NCI-H1105 (cell line): ENCODE measurements around the gene TMEM175.

Experiments used
- DNase-seq: peaks from one replicate; lab custom pipeline; 2025; lab: John Stamatoyannopoulos, UW

TMEM175 gene, protein sequence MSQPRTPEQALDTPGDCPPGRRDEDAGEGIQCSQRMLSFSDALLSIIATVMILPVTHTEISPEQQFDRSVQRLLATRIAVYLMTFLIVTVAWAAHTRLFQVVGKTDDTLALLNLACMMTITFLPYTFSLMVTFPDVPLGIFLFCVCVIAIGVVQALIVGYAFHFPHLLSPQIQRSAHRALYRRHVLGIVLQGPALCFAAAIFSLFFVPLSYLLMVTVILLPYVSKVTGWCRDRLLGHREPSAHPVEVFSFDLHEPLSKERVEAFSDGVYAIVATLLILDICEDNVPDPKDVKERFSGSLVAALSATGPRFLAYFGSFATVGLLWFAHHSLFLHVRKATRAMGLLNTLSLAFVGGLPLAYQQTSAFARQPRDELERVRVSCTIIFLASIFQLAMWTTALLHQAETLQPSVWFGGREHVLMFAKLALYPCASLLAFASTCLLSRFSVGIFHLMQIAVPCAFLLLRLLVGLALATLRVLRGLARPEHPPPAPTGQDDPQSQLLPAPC

GRCh38 chr4:931960-932712, at the start of gene TMEM175, which contains the start of gene GAK:
Gene TMEM175 (plus strand): TSS chr4:932460. CDS start chr4:947740, 15,280 bp downstream.
Gene GAK (minus strand): TSS chr4:932316. CDS start chr4:932187, 129 bp downstream.
- peak; percentile 78 for DNase-seq

- DNase-seq = no peak
Measured at GRCh38 chr4:882646-883045, 49.6 kb upstream of the TMEM175 start.

GRCh38 chr4:883377-884095, 48.7 kb upstream of the TMEM175 start:
- DNase-seq = no peak

GRCh38 chr4:884259-884658, 48.0 kb upstream of the TMEM175 start:
- DNase-seq = no peak

DNA sequence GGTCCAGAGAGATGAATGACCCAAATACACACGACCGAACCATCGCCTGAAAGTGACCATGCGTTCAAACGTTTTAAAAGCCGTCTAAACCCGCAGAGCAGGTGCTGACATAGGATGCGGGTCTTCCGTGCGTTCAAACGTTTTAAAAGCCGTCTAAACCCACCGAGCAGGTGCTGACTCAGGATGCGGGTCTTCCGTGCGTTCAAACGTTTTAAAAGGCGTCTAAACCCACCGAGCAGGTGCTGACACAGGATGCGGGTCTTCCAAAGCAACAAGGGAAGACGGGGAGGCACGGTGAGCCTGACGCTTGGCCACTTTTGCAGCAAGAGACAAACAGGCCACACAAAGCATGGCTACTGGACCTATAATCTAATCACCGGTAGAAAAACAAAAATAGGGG, 47.4 kb upstream of the TMEM175 start:
- DNase-seq = no peak

- DNase-seq = no peak
Measured at GRCh38 chr4:885353-885752, 46.9 kb upstream of the TMEM175 start.

DNA sequence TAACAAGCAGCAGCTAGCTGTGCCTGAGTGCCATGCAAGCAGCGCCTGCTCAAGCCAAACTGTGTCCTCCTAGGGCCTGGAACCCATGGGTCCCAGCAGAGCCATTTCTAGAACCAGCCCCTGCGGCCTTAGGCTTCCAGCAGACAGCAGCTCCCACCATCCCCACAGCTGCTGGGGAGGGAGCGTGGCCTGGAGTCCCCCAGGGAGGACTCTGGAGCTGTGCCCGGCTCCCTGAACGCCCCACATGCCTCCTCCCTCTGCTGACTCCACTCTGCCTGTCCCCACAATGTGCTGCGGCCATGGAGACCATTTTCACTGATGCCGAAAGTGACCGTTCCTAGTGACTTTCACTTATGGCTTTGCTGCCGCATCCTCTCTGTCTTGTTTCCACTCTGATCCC, 46.0 kb upstream of the TMEM175 start:
- DNase-seq = no peak

DNA sequence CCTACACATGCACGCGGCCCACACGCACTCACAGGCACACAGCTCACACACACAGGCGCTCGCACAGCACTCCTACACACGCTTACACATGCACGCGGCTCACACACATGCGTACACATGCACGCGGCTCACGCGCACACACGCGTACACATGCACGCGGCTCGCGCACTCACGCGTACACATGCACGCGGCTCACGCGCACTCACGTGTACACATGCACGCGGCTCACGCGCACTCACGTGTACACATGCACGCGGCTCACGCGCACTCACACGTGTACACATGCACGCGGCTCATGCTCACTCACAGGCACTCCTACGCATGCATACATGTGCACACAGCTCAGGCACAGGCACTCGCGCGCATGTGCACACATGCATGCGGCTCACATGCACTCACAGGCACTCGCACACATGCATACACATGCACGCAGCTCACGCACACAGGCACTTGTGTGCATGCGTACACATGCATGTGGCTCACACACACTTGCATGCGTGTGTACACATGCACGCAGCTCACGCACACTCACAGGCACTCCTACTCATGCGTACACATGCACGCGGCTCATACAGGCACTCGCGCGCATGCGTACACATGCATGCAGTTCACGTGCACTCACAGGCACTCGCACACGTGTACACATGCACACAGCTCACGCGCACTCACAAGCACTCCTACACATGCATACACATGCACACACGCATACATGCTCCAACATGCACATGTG, 45.1 kb upstream of the TMEM175 start:
- DNase-seq = no peak

DNA sequence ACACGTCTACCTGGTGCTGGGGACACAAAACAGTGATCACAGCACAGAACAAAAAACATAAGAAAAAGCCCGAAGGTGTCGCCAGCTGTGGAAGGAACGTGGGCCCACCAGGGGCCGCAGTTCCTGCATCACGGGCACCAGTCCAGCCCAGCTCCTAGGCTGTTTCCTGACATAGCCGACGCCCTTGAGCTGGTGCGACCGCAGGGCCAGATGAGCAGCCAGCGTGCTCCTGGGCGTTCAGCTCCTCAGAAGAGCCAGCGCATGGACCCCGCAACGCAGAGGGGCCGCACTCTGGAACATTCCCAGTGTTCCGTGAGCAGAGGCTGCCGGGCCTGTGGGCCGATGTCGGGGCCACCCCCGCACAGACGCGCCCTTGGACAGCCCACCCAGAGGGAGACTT, 44.2 kb upstream of the TMEM175 start:
- no peak for DNase-seq

DNA sequence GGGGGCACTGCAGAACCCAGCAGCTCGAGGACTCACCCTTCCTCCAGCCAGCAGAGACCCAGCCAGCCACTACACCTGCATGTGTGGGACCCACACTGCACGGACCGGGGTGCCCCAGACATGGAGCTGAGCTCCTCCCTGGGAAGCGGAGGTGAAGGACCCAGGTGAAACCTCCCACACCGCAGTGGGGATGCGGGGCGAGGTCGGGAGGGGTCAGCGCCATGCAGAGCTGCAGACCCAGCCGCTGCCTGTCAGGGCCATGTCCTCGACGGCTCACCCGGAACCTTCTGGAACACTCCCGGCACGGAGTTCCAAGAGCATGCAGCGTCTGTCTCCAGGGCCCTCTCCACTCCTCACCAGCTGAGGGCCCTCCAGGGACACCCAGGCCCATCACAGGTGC, 42.7 kb upstream of the TMEM175 start:
- no peak for DNase-seq

- no peak for DNase-seq
Measured at GRCh38 chr4:890036-890695, 42.1 kb upstream of the TMEM175 start.

DNA sequence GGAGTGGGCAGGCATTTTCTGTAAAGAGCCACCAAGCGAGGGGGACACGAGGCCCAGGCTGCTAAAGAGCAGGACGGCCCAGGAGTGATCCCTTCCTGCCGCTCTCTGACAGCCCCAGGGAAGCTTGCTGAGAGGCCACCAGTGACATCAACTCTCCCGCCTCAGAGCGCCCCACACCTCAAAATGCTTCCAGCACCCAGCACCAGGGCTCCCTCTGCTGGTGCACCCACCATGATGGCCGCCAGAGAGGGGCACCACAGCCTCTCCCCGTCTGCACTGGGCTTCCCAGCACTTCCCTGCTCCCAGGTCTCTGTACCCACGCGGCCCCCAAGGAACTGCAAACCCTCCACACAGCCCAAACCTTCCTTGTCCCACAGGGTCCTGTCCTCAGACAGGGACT, 40.5 kb upstream of the TMEM175 start:
- no peak for DNase-seq

GRCh38 chr4:892780-893179, 39.5 kb upstream of the TMEM175 start:
- DNase-seq = no peak

GRCh38 chr4:893276-893994, 38.8 kb upstream of the TMEM175 start:
- DNase-seq = no peak

- DNase-seq = no peak
Measured at GRCh38 chr4:893995-894705, 38.1 kb upstream of the TMEM175 start.

DNA sequence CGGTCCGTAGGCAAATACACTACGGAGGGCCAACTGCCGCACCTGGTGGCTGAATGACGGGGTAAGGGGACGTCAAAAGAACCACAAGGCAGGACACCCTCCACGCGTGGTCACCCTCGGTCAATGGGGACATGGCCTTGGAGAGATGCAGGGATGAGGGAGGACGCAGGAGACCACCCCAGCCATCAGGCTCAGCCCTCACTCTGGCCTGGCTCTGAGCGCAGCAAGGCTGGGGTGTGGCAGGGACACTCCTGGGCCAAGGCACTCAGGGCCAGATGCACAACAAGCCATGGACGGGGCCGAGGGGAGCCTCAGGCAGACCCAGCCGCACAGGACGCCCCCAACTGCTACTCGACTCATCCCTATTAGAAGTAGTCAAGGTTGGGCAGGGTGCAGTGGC, 36.7 kb upstream of the TMEM175 start:
- no peak for DNase-seq

DNA sequence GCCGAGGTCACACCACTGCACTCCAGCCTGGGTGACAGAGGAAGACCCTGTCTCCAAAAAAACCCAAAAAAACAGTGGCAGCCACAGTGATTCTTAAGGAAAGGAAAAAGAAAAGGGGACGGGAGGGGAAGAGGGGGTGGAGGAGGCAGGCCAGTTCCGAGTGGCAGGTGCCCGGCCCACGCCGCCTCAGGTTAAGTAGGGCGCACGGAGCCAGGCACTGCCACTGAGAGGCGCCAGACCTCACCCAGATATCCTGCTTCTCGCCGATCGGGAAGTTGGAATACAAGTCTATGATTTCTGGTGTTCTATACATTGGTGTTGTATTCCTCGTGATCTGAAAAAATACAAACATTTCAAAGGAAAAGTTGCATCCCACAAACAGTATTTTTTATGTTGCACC, 36.0 kb upstream of the TMEM175 start:
- DNase-seq = no peak

DNA sequence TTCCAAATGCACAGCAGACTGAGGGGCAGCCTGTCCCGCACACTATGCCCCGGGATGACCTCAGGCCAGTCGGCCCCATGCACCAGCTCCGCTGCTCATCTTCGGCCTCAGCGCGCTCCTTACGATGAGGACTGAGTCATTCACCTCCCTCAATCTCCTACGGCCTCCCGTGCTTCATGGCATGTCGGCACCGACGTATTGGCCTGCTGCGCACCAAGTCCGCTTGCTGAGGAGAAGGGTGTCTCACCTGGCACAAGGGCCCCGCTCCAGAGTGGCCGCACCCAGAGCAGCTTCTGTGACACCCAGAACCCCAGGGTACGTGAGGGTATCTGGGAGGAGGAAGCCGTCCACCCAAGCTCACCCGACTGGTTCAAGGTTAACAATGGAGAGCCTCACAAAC, 35.6 kb upstream of the TMEM175 start:
- no peak for DNase-seq

- DNase-seq = no peak
Measured at GRCh38 chr4:898123-898522, 34.1 kb upstream of the TMEM175 start.
